NOMO-1 (cell line): ENCODE data around the gene EIF4ENIF1.
"Not testable (repeated sequence)": the region's sequence is repeated elsewhere in the genome, so short reads cannot be mapped to it uniquely, and the experiment has no call there.

Experiments used
- DNase-seq, 2 experiments: peaks; one replicate each; lab custom pipeline; 2025; ENCODE audit not compliant: unreplicated experiment in 2 of 2; lab: John Stamatoyannopoulos, UW

EIF4ENIF1 gene, protein sequence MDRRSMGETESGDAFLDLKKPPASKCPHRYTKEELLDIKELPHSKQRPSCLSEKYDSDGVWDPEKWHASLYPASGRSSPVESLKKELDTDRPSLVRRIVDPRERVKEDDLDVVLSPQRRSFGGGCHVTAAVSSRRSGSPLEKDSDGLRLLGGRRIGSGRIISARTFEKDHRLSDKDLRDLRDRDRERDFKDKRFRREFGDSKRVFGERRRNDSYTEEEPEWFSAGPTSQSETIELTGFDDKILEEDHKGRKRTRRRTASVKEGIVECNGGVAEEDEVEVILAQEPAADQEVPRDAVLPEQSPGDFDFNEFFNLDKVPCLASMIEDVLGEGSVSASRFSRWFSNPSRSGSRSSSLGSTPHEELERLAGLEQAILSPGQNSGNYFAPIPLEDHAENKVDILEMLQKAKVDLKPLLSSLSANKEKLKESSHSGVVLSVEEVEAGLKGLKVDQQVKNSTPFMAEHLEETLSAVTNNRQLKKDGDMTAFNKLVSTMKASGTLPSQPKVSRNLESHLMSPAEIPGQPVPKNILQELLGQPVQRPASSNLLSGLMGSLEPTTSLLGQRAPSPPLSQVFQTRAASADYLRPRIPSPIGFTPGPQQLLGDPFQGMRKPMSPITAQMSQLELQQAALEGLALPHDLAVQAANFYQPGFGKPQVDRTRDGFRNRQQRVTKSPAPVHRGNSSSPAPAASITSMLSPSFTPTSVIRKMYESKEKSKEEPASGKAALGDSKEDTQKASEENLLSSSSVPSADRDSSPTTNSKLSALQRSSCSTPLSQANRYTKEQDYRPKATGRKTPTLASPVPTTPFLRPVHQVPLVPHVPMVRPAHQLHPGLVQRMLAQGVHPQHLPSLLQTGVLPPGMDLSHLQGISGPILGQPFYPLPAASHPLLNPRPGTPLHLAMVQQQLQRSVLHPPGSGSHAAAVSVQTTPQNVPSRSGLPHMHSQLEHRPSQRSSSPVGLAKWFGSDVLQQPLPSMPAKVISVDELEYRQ

DNA sequence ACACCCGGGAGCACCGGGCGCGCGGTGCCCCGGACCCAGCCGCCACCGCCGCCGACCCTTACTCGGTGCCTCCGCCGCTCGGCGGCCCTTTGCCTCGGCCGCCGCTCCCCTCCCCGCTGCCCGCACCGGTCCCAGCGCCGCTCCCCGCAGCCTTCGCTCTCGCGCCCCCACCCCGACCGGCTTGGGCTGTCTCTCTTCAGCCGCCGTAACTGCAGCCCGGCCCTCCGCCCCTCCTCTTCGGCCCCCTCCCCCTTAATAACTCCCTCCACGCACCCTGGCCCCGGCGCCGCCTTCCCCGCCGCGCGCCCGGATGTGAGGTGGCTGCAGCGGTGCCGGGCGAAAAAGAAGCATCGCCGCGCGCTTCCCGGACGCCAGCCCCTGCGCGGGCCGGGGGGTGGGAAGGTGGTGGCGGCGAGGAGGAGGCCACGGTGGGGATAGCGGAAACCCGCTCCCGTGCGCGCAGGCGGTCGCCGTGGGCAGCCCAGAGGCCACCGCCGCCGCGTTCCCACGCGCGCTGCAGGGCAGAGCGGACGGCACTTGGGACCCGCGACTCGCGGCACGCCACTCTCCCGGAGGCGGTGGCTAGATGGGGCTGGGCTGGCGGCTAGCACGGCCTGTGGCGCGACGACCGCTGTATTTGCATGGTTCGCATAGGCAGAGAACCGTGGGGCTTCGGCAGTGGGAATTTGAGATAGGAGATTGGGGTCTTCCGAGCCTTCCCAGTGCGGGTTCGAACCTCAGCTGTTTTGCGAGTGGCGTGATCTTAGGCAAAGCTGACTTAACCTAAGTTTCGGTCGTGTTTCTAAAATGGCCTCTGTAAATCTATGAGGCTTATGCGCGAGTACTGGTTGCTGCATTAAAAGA is at the start of gene EIF4ENIF1:
Gene EIF4ENIF1 (minus strand): TSS at position 211 of the 864 bp plus-strand sequence. CDS start 1,124 bp downstream, outside the sequence.
- DNase-seq, result peak; percentile 53 to 69

DNA sequence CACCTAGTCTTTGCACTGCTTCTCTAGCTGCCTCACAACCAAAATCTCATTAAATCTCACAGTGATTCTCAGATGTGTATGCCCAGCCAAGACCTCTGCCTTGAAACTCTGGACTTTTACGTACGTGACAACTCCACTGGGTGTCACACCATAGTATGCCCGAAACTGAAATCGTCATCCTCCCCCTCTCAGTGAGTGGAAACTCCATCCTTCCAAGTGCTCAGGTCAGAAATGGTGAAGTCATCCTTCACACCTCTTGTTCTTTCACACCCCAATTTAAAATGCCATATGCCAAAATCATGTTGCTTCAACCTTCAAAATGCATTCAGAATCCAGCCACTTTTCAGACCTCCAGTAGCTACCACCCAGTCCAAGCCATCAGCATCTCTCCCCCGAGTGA is 49.2 kb upstream of the EIF4ENIF1 start:
- DNase-seq, result no peak

DNA sequence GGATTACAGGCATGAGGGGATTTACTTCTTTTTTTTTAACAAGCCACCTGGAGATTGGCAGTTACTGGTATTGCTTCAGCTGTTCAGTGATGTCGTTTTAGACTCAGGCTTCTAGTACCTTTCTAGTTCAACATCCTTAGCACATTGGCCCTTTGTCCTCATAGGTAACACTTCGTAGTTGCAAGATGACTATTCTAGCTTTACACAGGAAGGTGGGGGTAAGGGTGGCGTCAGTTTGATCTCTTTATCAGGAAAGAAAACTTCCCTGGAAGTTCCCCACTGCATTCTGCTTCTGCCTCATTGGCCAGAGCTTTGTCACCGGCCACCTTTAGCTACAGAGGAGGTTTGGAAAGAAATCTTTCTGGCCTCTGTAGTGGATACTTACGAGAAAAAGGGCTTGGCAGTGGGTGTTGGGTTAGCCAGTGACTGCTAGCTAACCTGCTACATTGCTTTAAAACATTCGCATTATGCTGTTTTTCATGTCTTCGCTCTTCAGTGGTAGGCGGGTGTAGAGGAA is 47.4 kb upstream of the EIF4ENIF1 start:
- DNase-seq, result no peak

DNA sequence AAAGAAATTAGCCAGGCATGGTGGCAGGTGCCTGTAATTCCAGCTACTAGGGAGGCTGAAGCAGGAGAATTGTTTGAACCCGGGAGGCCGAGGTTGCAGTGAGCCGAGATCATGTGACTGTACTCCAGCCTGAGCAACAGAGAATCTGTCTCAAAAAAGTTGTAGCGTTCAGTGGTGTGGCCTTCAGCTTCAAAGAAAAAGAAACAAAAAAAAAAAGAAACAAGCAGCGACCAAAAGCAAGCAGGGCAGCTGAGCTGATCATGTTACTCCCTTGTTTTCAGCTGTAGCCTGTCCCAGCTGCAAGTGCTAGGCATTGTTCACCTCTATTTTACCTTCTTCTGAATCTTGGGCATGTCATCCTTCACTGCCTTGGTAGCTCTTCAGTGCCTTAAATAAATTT is 43.7 kb upstream of the EIF4ENIF1 start:
- DNase-seq, result no peak

DNA sequence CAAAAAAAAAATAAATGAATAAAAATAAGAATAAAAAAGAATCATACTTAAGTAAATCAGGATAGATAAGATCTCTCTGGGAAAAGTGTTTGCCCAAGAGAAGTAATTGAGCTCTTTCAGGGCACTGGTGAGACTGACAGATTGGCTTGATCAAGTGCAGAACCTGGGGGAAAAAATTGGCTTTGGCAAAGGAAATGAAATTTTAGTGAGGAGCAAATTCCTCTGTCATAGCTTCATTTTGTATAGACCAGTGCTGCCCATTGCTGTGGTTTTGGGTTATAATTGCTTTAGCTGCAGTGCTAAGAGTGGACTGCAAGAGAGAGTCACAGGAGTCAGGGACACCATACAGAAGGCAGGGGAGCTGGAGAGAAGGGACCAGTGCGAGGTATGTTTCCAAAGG is 42.4 kb upstream of the EIF4ENIF1 start:
- DNase-seq, result no peak

DNA sequence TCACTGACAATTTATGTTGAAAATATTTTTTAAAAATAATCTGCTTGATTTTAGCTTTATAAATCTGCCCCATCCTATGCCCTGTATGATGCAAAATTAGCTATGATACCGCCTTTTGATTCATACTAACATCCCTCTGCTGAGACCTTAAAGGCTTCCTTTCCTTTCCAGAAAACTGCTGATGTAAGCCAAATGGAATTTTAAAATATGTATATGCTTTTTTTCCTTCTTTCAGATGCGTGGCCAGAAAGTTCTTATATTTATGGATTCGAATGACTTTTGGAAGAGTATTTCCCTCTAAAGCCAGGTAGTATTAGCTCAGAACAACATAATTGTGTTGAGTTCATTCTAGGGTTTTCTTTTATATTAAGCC is 41.2 kb upstream of the EIF4ENIF1 start:
- DNase-seq, result no peak

DNA sequence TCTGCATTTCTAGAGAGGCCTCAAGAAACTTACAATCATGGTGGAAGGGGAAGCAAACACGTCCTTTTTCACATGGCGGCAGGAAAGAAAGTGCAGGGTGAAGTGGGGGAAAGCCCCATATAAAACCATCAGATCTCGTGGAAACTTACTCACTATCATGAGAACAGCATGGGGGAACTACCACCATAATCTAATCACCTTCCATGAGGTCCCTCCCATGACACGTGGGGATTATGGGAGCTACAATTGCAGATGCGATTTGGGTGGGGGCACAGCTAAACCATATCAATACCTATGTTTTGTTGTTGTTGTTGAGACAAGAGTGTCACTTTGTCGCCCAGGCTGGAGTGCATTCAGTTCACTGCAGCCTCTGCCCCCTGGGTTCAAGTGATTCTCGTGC is 36.6 kb upstream of the EIF4ENIF1 start:
- no peak for DNase-seq

DNA sequence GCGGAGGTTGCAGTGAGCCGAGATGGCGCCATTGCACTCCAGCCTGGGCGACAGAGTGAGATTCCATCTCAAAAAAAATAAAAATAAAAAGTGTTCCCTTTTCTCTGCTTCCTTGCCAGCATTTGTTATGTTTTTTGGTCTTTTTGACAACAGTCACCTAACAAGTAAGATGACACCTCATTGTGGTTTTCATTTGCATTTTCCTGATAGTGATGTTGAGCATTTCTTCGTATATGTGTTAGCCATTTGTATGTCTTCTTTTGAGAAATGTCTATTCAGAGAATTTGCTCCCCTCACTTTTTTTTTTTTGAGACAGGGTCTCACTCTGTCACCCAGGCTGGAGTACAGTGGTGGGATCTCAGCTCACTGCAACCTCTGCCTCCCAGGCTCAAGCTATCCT is 34.5 kb upstream of the EIF4ENIF1 start:
- not testable (repeated sequence) for DNase-seq

DNA sequence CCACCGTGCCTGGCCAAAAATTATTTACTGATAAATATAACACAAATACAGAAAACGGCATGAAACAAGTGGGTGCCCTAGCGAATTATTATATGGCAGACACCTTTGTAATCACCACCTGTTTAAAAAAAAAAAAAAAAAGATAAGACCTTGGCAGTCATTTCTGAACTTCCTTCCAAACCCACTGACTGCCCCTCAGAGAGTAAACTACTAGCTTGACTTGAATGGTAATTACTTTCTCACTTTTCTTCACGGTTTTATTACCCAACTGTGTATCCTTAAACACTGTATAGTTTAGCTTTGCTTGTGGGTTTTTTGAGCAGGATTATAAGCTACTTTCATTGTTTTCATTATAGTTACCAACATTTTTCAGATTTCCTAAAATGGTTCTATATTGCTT is 30.4 kb upstream of the EIF4ENIF1 start:
- DNase-seq, result no peak

DNA sequence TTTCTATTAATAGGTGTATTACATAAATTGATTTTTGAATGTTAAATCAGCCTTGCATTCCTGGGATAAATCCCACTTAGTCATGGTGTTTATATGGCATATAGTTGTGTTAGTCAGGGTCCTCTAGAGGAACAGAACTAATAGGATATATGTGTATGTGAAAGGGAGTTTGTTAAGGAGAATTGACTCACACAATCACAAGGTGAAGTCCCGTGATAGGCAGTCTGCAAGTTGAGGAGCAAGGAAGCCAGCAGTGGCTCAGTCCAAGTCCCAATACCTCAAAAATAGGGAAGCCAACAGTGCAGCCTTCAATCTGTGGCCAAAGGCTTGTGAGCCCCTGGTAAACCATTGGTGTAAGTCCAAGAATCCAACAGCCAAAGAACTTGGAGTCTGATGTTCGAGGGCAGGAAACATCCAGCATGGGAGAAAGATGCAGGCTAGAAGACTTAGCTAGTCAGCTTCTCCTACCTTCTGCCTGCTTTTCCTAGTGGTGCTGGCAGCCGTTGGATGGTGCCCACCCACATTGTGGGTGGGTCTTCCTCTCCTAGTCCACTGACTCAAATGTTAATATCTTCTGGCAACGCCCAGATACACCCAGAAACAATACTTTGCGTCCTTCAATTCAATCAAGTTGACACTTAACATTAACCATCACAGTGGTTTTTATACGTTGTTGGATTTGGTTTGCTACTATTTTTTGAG is 19.6 kb upstream of the EIF4ENIF1 start:
- no peak for DNase-seq

DNA sequence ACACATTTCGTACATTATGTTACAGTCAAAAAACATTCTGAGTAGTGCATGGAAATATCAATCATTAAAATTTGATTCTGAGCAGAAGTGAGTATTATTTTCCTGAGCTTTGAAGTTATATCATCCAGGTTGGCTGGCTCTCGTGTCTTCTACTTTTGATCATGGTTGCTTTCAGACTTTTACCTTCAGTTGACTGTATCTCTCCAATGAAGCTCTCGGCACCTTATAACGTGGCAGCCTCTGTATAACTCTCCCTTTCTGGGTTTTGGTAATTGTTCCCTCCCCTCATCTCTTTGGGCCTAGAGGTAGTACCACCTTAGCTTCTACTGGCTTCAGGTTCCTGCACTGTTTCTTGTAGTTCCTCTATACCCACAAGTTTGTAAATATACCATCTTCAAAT is 18.9 kb upstream of the EIF4ENIF1 start:
- no peak for DNase-seq

DNA sequence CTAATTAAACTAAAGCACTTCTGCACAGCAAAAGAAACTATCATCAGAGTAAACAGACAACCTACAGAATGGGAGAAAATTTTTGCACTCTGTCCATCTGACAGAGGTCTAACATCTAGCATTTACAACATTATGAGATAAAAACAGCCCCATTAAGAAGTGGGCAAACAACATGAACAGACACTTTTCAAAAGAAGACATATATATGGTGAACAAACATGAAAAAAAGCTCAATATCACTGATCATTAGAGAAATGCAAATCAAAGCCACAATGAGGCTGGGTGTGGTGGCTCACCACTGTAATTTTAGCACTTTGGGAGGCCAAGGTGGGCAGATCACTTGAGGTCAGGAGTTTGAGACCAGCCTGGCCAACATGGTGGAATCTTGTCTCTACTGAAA is 17.9 kb upstream of the EIF4ENIF1 start:
- DNase-seq, result not testable (repeated sequence)

DNA sequence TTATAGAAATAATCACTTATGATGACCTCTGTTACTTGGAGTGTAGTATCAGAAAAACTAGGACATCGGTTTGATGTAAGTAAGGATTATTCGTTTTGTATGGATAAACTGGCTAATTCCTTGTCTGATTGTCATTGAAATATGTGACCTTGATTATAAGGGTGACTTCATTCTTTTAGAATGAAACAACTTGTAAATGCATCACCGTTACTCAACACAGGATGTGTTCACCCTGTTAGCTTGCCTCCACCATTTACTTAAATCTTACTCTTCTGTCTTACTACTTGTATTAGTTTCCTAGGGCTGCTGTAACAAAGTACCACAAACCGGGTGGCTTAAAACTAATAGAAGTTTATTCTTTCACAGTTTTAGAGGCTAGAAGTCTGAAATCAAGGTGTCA is 14.6 kb upstream of the EIF4ENIF1 start:
- DNase-seq, result no peak

DNA sequence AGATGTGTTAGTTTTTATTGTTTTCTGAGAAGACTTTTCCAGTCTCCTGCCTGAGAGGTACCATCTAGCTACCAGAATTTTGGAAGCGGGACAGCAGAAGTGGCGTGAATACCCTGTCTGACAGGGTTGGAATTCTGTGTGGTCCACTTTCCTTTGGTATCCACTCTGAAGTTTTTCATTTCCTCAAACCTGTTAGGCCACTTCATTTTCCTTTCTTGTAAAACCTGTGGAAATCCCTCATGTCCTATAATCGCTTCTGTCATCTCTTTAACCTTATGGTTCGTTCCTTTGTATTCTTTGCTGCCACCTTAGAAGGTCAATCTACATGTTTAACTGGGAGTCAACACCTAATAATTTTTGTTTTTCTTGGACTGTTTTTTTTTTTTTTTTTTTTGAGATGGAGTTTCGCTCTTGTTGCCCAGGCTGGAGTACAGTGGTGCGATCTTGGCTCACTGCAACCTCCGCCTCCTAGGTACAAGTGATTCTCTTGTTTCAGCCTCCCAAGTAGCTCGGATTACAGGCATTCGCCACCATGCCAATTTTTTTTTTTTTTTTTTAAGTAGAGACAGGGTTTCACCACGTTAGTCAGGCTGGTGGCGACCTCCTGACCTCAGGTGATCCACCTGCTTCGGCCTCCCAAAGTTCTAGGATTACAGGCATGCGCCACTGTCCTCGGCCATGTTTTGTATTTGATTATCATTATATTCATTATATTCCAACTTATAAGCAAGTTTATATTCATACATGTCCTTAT is 13.7 kb upstream of the EIF4ENIF1 start:
- DNase-seq, result no peak

DNA sequence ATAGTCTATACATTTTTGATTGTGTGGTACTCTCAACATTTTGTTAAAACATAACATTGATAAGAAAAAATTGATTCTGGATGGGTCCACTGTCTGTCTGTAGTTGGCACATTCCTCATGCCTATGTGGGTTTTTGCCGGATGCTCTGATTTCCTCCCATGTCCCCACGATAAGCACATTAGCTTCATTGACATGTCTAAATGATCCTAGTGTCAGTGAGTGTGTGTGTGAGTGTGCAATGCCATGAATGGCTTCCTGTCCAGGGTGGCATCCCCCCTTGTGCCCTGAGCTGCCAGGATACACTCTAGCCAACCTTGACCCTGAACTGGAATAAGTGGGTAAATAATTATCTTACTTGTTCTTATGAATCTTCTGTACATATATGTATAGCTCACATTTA is 12.1 kb upstream of the EIF4ENIF1 start:
- DNase-seq, result no peak

DNA sequence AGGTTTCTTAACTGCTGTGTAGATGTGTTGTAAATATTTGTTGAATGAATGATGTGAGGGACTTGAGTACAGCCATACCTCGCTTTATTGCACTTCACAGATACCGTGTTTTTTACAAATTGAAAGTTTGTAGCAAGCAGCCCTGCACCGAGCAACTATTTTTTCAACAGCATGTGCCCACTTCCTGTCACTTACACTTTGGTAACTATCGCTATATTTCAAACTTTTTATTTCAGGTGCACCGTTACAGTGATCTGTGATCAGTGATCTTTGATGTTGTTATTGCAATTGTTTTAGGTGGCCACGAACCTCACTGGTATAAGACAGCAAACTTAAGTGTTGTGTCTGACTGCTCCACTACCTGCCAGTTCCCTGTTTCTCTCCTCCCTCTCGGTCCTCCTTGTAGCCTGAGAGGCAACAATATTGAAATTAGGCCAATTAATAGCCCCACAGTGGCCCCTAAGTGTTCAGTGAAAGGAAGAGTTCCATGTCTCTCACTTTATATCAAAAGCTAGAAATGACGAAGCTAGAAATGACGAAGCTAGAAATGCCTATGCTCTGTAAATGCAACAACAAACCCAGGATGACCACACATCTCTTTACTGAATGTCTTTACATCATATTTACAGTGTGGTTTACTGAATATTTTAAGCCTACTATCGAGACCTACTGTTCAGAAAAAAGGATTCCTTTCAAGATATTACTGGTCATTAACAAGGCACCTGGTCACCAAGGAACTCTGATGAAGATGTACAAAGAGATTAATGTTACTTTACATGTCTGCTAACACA is 7.7 kb upstream of the EIF4ENIF1 start:
- no peak for DNase-seq

DNA sequence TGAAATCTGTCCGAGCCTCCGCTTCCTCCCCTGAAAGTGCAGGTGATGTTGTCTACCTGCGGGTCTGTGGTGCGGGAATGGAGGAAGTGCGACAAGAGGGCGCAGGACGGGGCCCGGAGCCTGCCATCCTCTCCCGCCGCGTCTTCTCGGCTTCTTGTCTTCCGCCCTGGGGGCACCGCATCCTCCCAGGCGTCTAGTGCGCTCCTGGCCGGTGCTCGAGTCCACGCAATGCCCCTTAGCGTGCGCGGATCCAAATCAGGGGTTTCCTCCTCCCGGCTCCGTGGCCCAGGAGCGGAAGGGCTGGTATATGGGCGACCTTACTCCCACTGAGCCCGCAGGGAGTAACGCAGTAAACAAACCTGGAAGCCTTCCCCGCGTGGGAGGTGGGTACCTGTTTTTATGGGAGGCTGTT is 7.1 kb upstream of the EIF4ENIF1 start:
- DNase-seq, result peak; percentile 6 to 32

DNA sequence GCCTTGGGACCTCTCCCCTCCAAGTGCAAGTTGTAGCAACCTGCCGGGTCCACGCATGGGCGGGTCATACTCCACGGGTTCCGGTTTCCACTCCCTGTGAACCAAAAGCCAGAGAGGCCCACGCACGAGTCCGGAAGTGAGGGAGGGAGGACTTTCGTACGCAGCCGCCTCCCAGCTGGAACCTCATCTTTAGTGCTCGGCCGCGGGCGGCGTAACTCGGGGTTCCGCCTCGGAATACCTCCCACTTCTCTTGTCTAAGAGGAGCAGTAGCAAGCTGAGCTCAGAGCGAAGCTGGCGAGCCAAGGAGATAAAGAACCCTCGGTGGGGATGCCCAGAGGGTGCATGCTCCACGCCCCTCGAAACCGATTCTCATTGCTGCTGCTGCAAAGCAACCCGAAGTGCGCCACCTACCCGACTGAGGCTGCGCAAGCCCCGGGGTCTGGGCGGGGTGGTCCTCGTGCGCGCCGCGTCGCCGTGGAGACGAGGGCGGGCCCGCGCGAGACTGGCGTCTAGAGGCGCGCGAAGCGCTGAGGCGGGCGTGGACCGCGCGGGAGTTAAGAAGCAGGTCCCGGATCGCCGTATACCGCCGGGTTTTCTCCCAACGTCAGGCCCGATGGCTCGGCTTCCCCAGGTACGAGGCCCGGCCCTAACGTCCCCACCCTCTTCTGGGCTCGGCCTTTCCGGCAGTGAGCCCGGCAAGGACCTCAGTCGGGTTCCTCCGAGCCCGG is 6.5 kb upstream of the EIF4ENIF1 start, which contains the start of gene SFI1:
Gene SFI1 (plus strand): TSS at position 530 of the 728 bp plus-strand sequence. CDS start 11,749 bp downstream, outside the sequence.
- peak; percentile 89 to 93 for DNase-seq
